KG1 (cell line): ENCODE results near the gene THBD.

Experiments used
- DNase-seq: peaks from one replicate; lab custom pipeline; 2025; lab: John Stamatoyannopoulos, UW

The THBD gene

GRCh38 chr20:23061734-23062561 is 12.5 kb upstream of the THBD start:
- DNase-seq = no peak

DNA sequence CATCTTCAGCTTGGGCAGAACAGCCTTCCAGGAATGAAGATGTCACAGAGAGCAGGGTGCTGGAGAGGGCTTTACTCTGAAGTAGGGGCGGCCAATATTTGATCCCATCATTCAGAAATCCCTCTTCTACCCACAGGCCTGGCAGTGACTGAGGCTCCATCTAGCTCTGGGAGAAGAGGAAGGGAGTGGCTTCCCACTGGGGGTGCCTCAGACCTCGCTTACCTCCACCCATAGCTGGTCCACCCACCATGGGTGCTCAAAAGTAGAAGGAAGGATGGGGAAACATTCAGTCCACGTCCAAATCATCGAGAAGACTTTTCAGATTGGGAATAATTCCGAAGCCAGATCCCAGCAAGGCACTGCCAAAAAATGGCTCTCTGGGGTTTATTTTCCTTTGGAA is 11.8 kb upstream of the THBD start:
- DNase-seq = no peak

GRCh38 chr20:23060629-23061028 is 11.2 kb upstream of the THBD start:
- DNase-seq = no peak

DNA sequence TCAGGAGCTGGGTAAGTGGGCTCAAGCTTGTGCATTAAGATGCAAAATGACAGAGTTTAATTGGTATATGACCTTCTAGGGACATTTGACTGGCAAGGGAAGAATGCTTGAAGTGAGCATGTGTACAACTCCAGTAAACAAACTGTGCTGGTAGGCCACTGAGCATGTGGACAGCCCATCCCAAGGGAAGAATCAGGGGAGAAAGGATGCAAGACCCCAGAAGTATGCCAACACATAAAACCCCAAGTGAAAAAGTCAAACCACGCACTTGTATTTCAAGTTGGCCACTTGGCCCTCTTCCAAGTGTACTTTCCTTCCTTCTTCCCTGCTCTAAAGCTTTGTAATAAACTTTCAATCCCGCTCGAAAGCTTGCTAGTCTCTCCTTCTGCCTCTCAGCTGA is 10.4 kb upstream of the THBD start:
- DNase-seq = no peak

DNA sequence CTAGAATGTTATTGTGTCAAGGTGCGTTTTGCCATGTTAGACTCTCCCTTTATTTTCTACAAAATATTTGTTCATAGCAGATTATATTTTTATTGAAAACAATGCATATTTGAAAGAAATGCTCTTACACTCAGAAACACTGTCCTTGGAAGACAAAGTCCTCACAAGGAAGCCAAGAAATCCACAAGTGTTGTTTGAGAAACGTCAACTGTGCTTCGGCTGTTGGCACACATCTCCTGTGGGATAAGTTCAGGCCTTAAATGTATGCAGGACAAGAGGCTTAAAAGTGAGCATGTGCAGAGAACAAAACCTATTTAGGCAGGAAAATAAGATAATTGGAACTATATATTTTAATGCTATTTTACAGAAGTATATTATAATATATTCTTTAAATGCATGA is 9.5 kb upstream of the THBD start:
- no peak for DNase-seq

- DNase-seq = no peak
Measured at GRCh38 chr20:23058240-23058639, 8.8 kb upstream of the THBD start.

GRCh38 chr20:23052904-23053303 is 3.4 kb upstream of the THBD start:
- no peak for DNase-seq

GRCh38 chr20:23050847-23051627 is 1.6 kb upstream of the THBD start:
- peak; percentile 69 for DNase-seq

DNA sequence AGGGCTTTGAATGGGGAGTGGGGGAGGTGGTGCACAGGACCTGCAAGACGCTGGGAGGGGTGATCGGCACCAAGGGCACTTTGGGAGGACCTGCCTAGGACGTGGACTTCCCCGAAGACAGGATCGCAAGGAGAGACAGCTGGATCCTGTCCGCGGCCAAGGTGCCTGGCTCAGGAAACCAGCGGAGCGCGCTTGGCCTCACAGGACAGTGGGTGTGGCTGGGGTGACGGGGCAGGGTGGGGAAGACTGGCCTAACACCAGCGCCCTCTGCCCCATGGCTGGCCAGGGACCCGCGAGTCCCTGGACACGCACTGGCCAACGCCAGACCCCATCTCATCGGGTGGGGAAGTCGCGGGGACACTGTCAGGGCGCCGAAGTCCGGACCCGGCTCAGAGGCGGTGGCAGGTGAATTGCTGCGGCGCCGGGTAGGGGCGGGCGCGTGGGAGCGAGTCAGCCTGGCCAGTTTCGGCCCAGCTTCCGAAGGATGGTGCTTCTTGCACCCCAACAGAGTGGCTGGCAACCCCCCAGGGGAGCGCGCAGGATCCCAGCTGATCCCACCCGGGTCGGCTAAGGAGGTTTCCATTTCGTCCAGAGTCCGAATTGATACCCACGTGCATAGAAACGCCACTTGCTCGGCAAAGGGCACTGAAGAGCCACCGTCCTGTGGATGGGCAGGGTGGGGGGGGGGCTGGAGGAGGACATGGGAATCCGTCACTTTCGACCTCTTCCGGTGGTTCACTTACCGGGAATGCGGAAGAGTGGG is 785 bp upstream of the THBD start:
- no peak for DNase-seq

DNA sequence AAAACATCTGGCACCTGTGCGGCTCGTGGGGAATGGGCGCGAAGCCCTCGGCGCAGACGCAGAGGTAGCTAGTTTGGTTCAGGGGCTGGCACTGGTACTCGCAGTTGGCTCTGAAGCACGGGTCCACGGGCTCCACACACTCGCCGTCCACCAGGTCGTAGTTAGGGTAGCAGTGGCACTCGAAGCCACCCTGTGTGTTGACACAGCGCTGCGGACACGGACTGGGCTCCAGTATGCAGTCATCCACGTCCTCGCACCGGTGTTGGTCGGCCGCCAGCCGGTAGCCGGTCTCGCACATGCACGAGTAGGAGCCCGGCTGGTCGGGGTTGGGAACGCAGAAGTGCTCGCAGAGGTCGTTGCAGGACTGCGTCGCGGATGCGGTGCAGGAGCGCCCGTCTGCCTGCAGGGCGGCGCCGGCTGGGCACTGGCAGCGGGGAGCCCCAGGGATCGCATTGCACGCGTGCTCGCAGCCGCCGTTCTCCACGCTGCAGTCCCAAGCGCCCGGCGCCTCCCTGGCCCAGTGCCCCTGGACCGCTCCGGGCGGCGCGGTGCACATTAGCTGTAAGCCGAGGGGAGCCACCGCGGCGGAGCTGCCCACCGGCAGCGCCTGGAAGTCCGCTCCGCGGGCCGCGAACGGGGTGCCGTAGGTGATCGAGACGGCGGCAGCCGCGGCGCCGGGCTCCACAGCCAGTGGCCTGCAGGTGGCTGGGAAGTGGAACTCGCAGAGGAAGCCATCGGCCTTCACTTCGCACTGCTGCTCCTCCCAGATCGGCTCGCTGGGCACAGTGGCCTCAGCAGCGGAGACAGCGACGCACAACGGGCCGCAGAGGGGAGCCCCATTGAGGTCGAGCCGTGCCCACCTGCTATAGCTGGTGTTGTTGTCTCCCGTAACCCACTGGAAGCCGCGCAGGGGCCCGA is 930 bp downstream of the THBD start:
- peak; percentile 41 for DNase-seq

GRCh38 chr20:23047738-23048214 is 1.7 kb downstream of the THBD start:
- DNase-seq = no peak

- DNase-seq = no peak
Measured at GRCh38 chr20:23047001-23047737, 2.3 kb downstream of the THBD start.

GRCh38 chr20:23046431-23046830 is 3.0 kb downstream of the THBD start:
- no peak for DNase-seq

DNA sequence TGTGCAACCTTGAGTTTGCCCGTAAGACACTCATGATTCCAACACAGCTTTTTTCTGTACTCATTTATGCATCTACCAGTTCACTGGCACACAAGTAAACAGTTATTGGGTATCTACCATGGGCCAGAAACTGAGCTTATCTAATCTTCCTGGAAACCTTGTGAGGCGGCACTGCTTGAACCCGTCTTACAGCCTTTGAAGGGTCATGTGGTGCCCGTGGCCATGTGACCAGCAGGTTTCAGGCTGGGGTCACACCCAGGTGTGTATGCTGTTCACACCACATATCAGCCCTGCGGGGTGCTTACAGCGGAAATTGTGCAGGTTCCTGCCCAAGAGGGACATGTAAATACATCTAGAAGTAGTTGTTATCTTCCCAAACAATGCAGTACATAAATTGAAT is 6.1 kb downstream of the THBD start:
- DNase-seq = no peak

DNA sequence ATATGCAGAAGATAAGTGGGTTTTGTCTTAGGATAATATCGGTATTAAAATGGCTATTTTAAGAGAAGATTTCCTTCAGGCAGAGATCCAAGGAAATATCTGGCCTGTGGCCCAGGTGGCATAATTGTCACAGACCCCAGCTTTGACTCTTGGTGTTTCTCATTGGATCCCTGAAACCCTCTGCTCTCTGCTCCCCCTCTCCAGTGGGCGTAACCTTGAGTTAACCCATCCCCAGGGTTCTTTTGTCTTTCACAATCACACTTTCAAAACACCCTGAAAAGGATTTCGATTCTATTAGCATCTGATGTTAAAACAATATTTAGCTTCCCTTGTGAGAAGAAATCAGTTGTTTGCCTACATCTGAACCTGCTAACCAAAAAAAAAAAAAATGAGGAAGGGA is 7.2 kb downstream of the THBD start:
- DNase-seq = no peak

DNA sequence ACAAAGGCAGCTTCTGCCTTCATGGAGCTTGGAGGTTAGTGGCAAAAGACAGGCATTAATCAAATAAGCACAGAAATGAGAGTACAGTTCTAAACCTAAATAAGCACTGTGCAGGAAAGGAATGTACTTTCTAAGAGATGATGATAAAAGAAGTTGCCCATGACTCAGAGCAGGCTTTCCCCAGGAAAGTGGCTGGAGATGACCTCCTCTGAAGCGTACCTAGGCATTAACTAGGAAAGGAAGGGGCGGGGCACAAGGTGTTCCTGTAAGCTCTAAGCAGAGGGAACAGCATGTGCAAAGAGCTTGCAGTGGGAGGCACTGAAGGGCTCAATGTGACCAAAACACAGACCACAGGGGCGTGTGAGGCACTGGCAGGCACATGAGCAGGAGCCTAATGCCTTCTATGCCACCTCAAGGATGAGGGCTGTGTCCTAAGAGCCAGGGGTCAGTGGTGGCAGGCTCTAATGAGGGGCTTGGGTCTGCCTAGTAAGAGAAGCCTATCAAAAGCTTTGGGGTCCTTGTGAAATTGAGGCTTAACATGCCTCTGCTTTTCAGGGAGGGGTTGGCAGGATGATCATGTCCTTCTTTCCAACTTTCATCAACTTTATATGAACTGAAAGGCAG is 9.5 kb downstream of the THBD start:
- DNase-seq = no peak

- no peak for DNase-seq
Measured at GRCh38 chr20:23039136-23039875, 10.2 kb downstream of the THBD start.

DNA sequence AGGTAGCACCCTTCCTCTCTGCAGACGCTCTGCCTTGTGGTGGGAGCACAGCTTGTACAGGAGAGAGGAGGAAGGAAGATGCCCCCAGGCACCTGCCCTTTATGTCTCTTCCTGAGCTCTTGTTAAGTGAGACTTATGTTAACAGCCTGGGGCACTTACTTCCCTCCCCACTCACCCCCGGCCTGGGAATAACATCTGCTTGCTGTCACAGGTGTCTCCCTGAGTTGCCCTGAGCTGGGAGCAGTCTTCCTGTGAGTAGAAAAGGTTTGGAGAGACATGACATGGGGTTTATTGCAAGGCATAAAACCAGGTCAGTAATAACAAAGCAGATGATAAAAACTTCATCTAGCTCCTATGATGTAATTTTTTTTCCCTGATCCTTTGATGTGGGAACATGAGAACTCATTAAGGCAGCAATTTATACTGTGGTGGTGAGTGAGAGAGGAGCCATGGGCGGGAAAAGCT is 12.4 kb downstream of the THBD start:
- no peak for DNase-seq

- DNase-seq = no peak
Measured at GRCh38 chr20:23036371-23036770, 13.1 kb downstream of the THBD start.
